Peyer's patch (tissue), 4 donors: ENCODE measurements around the gene SMNDC1.

Experiments used
- CTCF ChIP-seq, 6 experiments: fragments of 450-650 bp in 4 of 6; fragments of 200-600 bp in 2 of 6; sonication (generic) in 1 of 6; IDR thresholded peaks; one replicate each; pipeline ENCODE4 v1.5.1; 2017 to 2019; ENCODE audit warnings: antibody characterized with exemption in 6 of 6, mild to moderate bottlenecking in 3 of 6, moderate library complexity in 1 of 6
- POLR2A ChIP-seq, 2 donors: fragments of 450-650 bp; IDR thresholded peaks; one replicate each; pipeline ENCODE4 v1.5.1; 2017; ENCODE audit warnings: antibody characterized with exemption in 2 of 2, mild to moderate bottlenecking in 2 of 2, moderate library complexity in 2 of 2

- TF ChIP-seq POLR2A (IDR thresholded peaks at IDR 0.05) (no peak), CTCF (IDR thresholded peaks at IDR 0.05) (no peak)
Measured at GRCh38 chr10:110259317-110259716, 45.4 kb downstream of the SMNDC1 start.
